ENCODE results near the gene CPA4.

Gene CPA4

GRCh38 chr7:130333832-130334231 is 40.9 kb downstream of the CPA4 start:
- TF ChIP-seq SPI1 (IDR thresholded peaks at IDR 0.05; ENCODE audit: borderline replicate concordance, low read depth) (no peak), REST (IDR thresholded peaks at IDR 0.05; ENCODE audit: insufficient replicate concordance, low read depth) (no peak), GABPA (IDR thresholded peaks at IDR 0.05; ENCODE audit: low read depth) (no peak), POLR2AphosphoS5 (IDR thresholded peaks at IDR 0.05; ENCODE audit: low read depth) (no peak)
- TF ChIP-seq, protein P1, sequence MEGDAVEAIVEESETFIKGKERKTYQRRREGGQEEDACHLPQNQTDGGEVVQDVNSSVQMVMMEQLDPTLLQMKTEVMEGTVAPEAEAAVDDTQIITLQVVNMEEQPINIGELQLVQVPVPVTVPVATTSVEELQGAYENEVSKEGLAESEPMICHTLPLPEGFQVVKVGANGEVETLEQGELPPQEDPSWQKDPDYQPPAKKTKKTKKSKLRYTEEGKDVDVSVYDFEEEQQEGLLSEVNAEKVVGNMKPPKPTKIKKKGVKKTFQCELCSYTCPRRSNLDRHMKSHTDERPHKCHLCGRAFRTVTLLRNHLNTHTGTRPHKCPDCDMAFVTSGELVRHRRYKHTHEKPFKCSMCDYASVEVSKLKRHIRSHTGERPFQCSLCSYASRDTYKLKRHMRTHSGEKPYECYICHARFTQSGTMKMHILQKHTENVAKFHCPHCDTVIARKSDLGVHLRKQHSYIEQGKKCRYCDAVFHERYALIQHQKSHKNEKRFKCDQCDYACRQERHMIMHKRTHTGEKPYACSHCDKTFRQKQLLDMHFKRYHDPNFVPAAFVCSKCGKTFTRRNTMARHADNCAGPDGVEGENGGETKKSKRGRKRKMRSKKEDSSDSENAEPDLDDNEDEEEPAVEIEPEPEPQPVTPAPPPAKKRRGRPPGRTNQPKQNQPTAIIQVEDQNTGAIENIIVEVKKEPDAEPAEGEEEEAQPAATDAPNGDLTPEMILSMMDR (IDR thresholded peaks at IDR 0.05; ENCODE audit: insufficient read depth, low read length): no peak
- Histone ChIP-seq H3K4me3 (replicated peaks; ENCODE audit: insufficient read depth, low read length) (no peak overlapping the region), H3K27ac (replicated peaks) (no peak overlapping the region), H3K27me3 (ENCODE audit: insufficient read depth, poor library complexity, severe bottlenecking) (no peaks in the 10 kb centered on the region)
- DNase-seq (ENCODE audit: low read depth in 1 of 2, low spot score in 1 of 2): no peak

DNA sequence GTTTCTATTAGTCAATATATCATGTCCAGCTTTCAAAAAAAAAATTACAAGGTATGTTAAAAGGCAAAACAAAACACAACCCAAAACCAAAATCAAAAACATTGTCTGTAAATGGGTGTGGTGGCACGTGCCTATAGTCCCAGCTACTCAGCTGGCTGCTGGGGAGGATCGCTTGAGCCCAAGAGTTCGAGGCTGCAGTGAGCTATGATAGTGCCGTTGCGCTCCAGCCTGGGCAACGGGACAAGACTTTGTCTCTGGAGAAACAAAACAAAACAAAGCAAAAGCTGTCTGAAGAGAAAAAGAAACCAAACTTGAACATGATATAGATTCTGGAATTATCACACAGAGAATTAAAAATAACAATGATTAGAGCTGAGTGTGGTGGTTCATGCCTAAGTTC is 41.3 kb downstream of the CPA4 start:
- H3K27ac ChIP-seq (replicated peaks): no peak overlapping the region
- no peak overlapping the region for H3K4me3 ChIP-seq (replicated peaks; ENCODE audit: insufficient read depth, low read length)
- H3K27me3 ChIP-seq (ENCODE audit: insufficient read depth, poor library complexity, severe bottlenecking): no peaks in the 10 kb centered on the region
- no peak for DNase-seq (ENCODE audit: low read depth in 1 of 2, low spot score in 1 of 2)
- TF ChIP-seq GABPA (IDR thresholded peaks at IDR 0.05; ENCODE audit: low read depth): no peak
- TF ChIP-seq, protein P1 (IDR thresholded peaks at IDR 0.05; ENCODE audit: insufficient read depth, low read length): no peak
- no peak for TF ChIP-seq SPI1 (IDR thresholded peaks at IDR 0.05; ENCODE audit: borderline replicate concordance, low read depth)
- no peak for TF ChIP-seq POLR2AphosphoS5 (IDR thresholded peaks at IDR 0.05; ENCODE audit: low read depth)
- TF ChIP-seq REST (IDR thresholded peaks at IDR 0.05; ENCODE audit: insufficient replicate concordance, low read depth): no peak

GRCh38 chr7:130337410-130337971 is 44.5 kb downstream of the CPA4 start:
- Histone ChIP-seq H3K27me3 (ENCODE audit: insufficient read depth, poor library complexity, severe bottlenecking) (no peaks in the 10 kb centered on the region), H3K4me3 (replicated peaks; ENCODE audit: insufficient read depth, low read length) (no peak overlapping the region), H3K27ac (replicated peaks) (no peak overlapping the region)
- no peak for TF ChIP-seq SPI1 (IDR thresholded peaks at IDR 0.05; ENCODE audit: borderline replicate concordance, low read depth)
- no peak for DNase-seq (ENCODE audit: low read depth in 1 of 2, low spot score in 1 of 2)

GRCh38 chr7:130338233-130338632 is 45.3 kb downstream of the CPA4 start:
- H3K4me3 ChIP-seq (replicated peaks; ENCODE audit: insufficient read depth, low read length): no peak overlapping the region
- no peak overlapping the region for H3K27ac ChIP-seq (replicated peaks)
- DNase-seq (ENCODE audit: low read depth in 1 of 2, low spot score in 1 of 2): no peak
- no peaks in the 10 kb centered on the region for H3K27me3 ChIP-seq (ENCODE audit: insufficient read depth, poor library complexity, severe bottlenecking)
- no peak for TF ChIP-seq SPI1 (IDR thresholded peaks at IDR 0.05; ENCODE audit: borderline replicate concordance, low read depth)
- TF ChIP-seq GABPA (IDR thresholded peaks at IDR 0.05; ENCODE audit: low read depth): no peak

DNA sequence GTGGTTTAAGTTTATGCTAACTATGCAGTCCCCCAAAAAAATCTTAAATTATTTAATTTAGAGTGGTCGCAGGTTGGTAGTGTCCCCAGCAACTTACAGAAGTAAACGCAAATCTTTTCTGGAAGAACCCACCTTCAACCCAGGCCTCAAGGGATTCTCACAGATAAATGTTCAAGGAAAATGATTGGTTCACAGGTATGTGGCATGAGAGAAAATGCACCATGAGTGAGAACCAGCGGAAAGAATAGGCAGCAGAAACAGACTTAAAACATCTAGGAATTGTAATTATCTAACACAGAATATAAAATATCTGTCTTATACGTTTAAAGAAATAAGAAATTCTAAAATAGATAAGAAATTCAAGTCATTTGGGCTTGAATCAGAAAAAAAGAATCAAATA is 48.9 kb downstream of the CPA4 start:
- TF ChIP-seq, protein P1 (IDR thresholded peaks at IDR 0.05; ENCODE audit: insufficient read depth, low read length): no peak
- TF ChIP-seq REST (IDR thresholded peaks at IDR 0.05; ENCODE audit: insufficient replicate concordance, low read depth): no peak
- no peak for TF ChIP-seq SPI1 (IDR thresholded peaks at IDR 0.05; ENCODE audit: borderline replicate concordance, low read depth)
- no peak for TF ChIP-seq GABPA (IDR thresholded peaks at IDR 0.05; ENCODE audit: low read depth)
- no peak for TF ChIP-seq POLR2AphosphoS5 (IDR thresholded peaks at IDR 0.05; ENCODE audit: low read depth)
- no peak for DNase-seq (ENCODE audit: low read depth in 1 of 2, low spot score in 1 of 2)
- Histone ChIP-seq H3K4me3 (replicated peaks; ENCODE audit: insufficient read depth, low read length) (no peak overlapping the region), H3K27me3 (ENCODE audit: insufficient read depth, poor library complexity, severe bottlenecking) (no peaks in the 10 kb centered on the region), H3K27ac (replicated peaks) (no peak overlapping the region)
